ENCODE data around the gene SPEF1. TPM values are rescaled to one million over a fixed set of nuclear protein-coding genes. Genes with fewer than 3 reads are reported as not detected.

The SPEF1 gene
- total RNA-seq, 1 donor from 2014 or later, result 0.41 TPM

GRCh38 chr20:3811467-3812258, 30.4 kb upstream of the SPEF1 start:
- DNase-seq (ENCODE audit: low spot score in 2 of 2) (peak; percentile 77 to 93), FAIRE-seq (no peak)

GRCh38 chr20:3808544-3808943, 27.3 kb upstream of the SPEF1 start:
- no peak for FAIRE-seq

GRCh38 chr20:3804781-3805180, 23.5 kb upstream of the SPEF1 start:
- no peak for DNase-seq (ENCODE audit: low spot score in 2 of 2)
- FAIRE-seq, result no peak

More at GRCh38 chr20:3808544-3808943, 27.3 kb upstream of the SPEF1 start:
- DNase-seq (ENCODE audit: low spot score in 2 of 2), result no peak

GRCh38 chr20:3804254-3804751, 23.1 kb upstream of the SPEF1 start:
- DNase-seq (ENCODE audit: low spot score in 2 of 2) (no peak), FAIRE-seq (no peak)

- FAIRE-seq, result no peak
- DNase-seq (ENCODE audit: low spot score in 2 of 2), result no peak
These were observed 22.6 kb upstream of the SPEF1 start for GRCh38 chr20:3803854-3804253.

GRCh38 chr20:3803289-3803688, 22.0 kb upstream of the SPEF1 start:
- no peak for FAIRE-seq

GRCh38 chr20:3802524-3803239, 21.4 kb upstream of the SPEF1 start:
- FAIRE-seq (no peak), DNase-seq (ENCODE audit: low spot score in 2 of 2) (no peak)

More at GRCh38 chr20:3803289-3803688, 22.0 kb upstream of the SPEF1 start:
- no peak for DNase-seq (ENCODE audit: low spot score in 2 of 2)

GRCh38 chr20:3801846-3802245, 20.6 kb upstream of the SPEF1 start:
- FAIRE-seq (no peak), DNase-seq (ENCODE audit: low spot score in 2 of 2) (no peak)

GRCh38 chr20:3801299-3801698, 20.1 kb upstream of the SPEF1 start:
- DNase-seq (ENCODE audit: low spot score in 2 of 2), result no peak
- no peak for FAIRE-seq

- no peak for FAIRE-seq
- no peak for DNase-seq (ENCODE audit: low spot score in 2 of 2)
These were observed 19.6 kb upstream of the SPEF1 start for GRCh38 chr20:3800878-3801260.

GRCh38 chr20:3800256-3800877, 19.1 kb upstream of the SPEF1 start:
- DNase-seq (ENCODE audit: low spot score in 2 of 2) (no peak), FAIRE-seq (no peak)

- DNase-seq (ENCODE audit: low spot score in 2 of 2), result no peak
- FAIRE-seq, result no peak
These were observed 17.6 kb upstream of the SPEF1 start for GRCh38 chr20:3798908-3799248.

- FAIRE-seq (no peak), DNase-seq (ENCODE audit: low spot score in 2 of 2) (no peak)
These were observed 17.1 kb upstream of the SPEF1 start for GRCh38 chr20:3798373-3798768.

GRCh38 chr20:3797592-3798372, 16.5 kb upstream of the SPEF1 start:
- no peak for FAIRE-seq
- DNase-seq (ENCODE audit: low spot score in 2 of 2), result no peak

- DNase-seq (ENCODE audit: low spot score in 2 of 2) (no peak), FAIRE-seq (no peak)
These were observed 15.9 kb upstream of the SPEF1 start for GRCh38 chr20:3797226-3797545.

- FAIRE-seq (no peak), DNase-seq (ENCODE audit: low spot score in 2 of 2) (no peak)
These were observed 15.4 kb upstream of the SPEF1 start for GRCh38 chr20:3796477-3797225.

GRCh38 chr20:3795511-3796468, 14.5 kb upstream of the SPEF1 start, which contains the start of gene CDC25B:
Gene CDC25B (plus strand): TSS chr20:3796310. CDS start chr20:3796532, 222 bp downstream.
- FAIRE-seq, result no peak
- DNase-seq (ENCODE audit: low spot score in 2 of 2), result peak; percentile 92

- FAIRE-seq (no peak), DNase-seq (ENCODE audit: low spot score in 2 of 2) (no peak)
These were observed 13.6 kb upstream of the SPEF1 start for GRCh38 chr20:3794701-3795420.

All from frontal cortex (tissue), 4 donors.